ENCODE data around the gene KLHL29.

DNA sequence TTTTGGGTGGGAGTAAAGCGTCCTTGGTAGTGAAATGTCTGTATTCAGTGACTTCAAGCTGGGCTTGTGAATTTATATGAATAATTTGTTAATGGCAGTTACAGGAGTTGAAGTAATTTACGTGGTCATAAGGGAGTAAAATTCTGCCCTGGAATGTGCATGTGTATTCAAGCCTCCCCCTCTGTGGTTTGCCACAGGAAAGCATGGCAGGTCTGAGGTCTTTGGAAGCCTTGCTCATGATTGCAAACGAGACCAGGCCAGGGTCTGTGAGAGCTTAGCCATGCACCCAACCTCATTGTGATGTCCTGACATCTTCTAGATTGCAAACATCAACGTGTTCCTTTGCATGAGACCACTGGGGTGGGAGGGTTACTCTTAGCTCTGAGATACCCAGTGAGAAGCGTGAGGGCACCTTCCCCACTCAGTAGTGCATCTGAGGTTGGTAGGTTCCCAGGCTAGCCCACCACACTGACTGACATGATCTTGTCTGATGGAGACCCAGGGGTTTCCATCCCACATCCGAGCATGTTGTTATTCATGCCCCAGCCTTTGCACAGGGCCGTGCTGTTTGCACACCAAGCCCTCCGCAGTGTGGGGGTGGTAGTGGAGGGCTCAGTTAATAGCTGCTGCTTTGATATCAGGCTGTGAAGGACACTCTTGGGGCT lies 216.5 kb downstream of the KLHL29 start:
- TF ChIP-seq EZH2 (IDR thresholded peaks at IDR 0.05; ENCODE audit: borderline replicate concordance, low read depth, low read length, severe bottlenecking): no peak
- TF ChIP-seq, protein P1, sequence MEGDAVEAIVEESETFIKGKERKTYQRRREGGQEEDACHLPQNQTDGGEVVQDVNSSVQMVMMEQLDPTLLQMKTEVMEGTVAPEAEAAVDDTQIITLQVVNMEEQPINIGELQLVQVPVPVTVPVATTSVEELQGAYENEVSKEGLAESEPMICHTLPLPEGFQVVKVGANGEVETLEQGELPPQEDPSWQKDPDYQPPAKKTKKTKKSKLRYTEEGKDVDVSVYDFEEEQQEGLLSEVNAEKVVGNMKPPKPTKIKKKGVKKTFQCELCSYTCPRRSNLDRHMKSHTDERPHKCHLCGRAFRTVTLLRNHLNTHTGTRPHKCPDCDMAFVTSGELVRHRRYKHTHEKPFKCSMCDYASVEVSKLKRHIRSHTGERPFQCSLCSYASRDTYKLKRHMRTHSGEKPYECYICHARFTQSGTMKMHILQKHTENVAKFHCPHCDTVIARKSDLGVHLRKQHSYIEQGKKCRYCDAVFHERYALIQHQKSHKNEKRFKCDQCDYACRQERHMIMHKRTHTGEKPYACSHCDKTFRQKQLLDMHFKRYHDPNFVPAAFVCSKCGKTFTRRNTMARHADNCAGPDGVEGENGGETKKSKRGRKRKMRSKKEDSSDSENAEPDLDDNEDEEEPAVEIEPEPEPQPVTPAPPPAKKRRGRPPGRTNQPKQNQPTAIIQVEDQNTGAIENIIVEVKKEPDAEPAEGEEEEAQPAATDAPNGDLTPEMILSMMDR (IDR thresholded peaks at IDR 0.05; ENCODE audit: borderline replicate concordance, extremely low read depth, low read length, poor library complexity, severe bottlenecking): no peak

Measured in DND-41 (cell line).